ENCODE data around the gene EPHA1.

GRCh38 chr7:143436325-143436946, 27.8 kb upstream of the EPHA1 start:
- TF ChIP-seq CTCF (IDR thresholded peaks at IDR 0.05): no peak
- no peak for TF ChIP-seq POLR2AphosphoS5 (IDR thresholded peaks at IDR 0.05; ENCODE audit: low read depth, low read length)
- no peak for TF ChIP-seq SIN3A (IDR thresholded peaks at IDR 0.05; ENCODE audit: borderline replicate concordance, insufficient read depth, low read depth, low read length)
- no peak for TF ChIP-seq REST (IDR thresholded peaks at IDR 0.05; ENCODE audit: insufficient read depth in 1 of 2, low read depth in 2 of 2, low read length in 1 of 2)
- TF ChIP-seq TCF7L2 (IDR thresholded peaks at IDR 0.05; ENCODE audit: low read depth, low read length): no peak

All from Panc1 (cell line).